Cardiac muscle cell (in vitro differentiated cells and primary cell): Measurements from ENCODE around the gene LRP5. TPM values are rescaled to one million over a fixed set of nuclear protein-coding genes. Genes with fewer than 3 reads are reported as not detected.
A peak's percentile ranks its signal among the peaks of the same experiment; 100 is the strongest.

Source experiments
- DNase-seq, 2 donors: peaks; one replicate each; pipeline versions ENCODE4 v3.0.0 to v3.0.0-alpha.2; 2010 to 2017; ENCODE audit warnings: low read depth in 1 of 2, low spot score in 1 of 2
- H3K27ac ChIP-seq: fragments of 200-600 bp; sonication (generic); 2 replicates; pipeline ENCODE4 v1.5.1; 2016
- H3K27me3 ChIP-seq: fragments of 200-600 bp; sonication (generic); 2 replicates; pipeline ENCODE4 v1.6.0; 2016; ENCODE audit warnings: control low read depth
- H3K36me3 ChIP-seq: fragments of 200-600 bp; sonication (generic); 2 replicates; pipeline ENCODE4 v1.5.1; 2016; ENCODE audit warnings: control low read depth
- H3K4me1 ChIP-seq: fragments of 200-600 bp; sonication (generic); 2 replicates; pipeline ENCODE4 v1.8.1; 2017; ENCODE audit warnings: low read depth, mild to moderate bottlenecking, mixed run types
- H3K4me3 ChIP-seq: fragments of 200-600 bp; sonication (generic); 2 replicates; pipeline ENCODE4 v1.5.1; 2016; ENCODE audit warnings: mild to moderate bottlenecking
- H3K9me3 ChIP-seq: fragments of 200-600 bp; sonication (generic); 2 replicates; pipeline ENCODE4 v1.5.1; 2017; ENCODE audit warnings: low read depth, mild to moderate bottlenecking, control low read depth
- polyA plus RNA-seq: library from polyadenylated mRNA; unstranded; fragments of >200 nt; fragmentation: Nextera tagmentation; extraction: Ambion mirVana; gene quantifications from 2 replicates; pipeline ENCODE4 v1.2.1, GENCODE V29; 2016
- total RNA-seq: library from RNA; depleted of rRNA; stranded (reverse); fragments of >200 nt; gene quantifications from 2 replicates; pipeline ENCODE4 v1.2.3, GENCODE V29; 2016
- TF ChIP-seq, protein P1 (sequence below): IDR thresholded peaks from 2 replicates; pipeline ENCODE4 v1.5.1; 2012; ENCODE audit warnings: low read depth, mild to moderate bottlenecking, low read length

LRP5 gene
- total and polyA plus RNA-seq, 2 experiments from 2014 or later = 29.1 to 245 TPM

DNA sequence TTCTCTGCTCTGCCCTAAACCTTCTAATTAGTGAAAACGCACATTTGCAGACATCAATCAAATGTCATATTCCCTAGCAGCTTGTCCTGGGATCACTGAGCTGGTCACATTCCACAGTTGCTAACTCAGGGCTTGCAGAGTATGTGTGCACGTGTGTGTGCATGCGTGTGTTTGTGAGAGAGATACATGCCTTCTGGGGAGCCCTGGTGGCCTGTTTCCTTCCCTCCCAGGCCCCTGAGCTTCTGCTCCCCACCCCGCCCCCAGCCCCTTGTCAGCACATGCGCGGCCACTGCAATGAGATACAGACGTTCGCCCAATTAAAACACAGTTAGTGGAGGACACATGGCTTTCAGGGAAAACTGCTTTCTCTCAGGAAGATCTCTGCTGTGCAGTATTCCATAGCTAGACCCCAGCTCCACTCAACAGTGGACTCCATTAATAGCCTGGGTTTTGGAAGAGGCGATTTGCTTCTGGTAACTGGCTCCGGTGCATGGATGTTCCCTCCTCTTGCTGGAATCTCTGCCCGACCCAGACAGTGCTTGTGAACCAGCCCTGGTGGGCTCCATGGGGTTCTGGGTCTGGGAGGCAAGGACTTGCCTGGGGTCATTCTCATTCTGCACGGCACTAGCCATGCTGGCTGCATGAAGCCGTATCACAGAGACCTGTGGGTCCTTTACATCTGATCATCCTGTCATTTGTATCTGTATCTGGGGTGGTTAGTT, 17.7 kb downstream of the LRP5 start:
- Histone ChIP-seq H3K27ac (peak overlapping the region; percentile 1), H3K27me3 (no peaks in the 10 kb centered on the region), H3K36me3 (no peaks in the 10 kb centered on the region), H3K4me3 (no peak overlapping the region), H3K9me3 (no peaks in the 10 kb centered on the region), H3K4me1 (peaks cover 19% of the 10 kb centered on the region)
- TF ChIP-seq, protein P1, sequence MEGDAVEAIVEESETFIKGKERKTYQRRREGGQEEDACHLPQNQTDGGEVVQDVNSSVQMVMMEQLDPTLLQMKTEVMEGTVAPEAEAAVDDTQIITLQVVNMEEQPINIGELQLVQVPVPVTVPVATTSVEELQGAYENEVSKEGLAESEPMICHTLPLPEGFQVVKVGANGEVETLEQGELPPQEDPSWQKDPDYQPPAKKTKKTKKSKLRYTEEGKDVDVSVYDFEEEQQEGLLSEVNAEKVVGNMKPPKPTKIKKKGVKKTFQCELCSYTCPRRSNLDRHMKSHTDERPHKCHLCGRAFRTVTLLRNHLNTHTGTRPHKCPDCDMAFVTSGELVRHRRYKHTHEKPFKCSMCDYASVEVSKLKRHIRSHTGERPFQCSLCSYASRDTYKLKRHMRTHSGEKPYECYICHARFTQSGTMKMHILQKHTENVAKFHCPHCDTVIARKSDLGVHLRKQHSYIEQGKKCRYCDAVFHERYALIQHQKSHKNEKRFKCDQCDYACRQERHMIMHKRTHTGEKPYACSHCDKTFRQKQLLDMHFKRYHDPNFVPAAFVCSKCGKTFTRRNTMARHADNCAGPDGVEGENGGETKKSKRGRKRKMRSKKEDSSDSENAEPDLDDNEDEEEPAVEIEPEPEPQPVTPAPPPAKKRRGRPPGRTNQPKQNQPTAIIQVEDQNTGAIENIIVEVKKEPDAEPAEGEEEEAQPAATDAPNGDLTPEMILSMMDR = no peak
- peak in 1 of 2 donors; percentile 31 for DNase-seq

DNA sequence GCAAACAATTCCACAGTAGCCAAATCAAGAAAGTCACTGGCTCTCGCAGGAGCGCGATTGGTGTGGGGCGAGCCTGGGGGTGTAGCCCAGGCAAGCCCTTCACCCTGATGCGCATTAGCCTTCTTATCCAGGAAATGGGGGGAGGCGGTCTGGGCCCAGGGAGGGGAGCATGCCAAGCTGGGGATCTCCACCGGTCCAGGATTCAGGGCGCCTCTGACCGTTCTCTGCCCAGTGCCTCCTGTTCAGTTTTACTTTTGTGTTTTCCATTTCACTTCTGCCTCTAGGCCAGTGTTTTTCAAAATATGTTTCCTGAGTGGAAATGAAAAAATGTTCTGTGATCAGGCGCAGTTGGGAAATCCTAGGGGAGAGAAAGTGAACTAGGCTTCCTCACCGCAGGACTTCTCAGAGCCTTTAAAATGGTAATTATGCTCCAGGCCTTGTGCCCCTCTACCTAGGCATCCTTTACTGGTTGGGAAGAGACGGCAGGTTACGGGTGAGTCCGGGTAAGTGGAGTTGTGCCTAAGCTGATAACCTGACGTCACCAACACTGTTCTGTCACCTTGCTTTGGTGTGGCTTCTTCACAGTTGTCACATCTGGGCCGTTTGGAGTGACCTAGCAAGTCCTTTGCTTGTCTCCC, 18.4 kb downstream of the LRP5 start:
- no peaks in the 10 kb centered on the region for H3K27me3 ChIP-seq
- no peaks in the 10 kb centered on the region for H3K36me3 ChIP-seq
- DNase-seq = no peak
- TF ChIP-seq, protein P1 = no peak
- peak overlapping the region; percentile 1 for H3K27ac ChIP-seq
- H3K4me1 ChIP-seq = peaks cover 15% of the 10 kb centered on the region
- H3K4me3 ChIP-seq = no peak overlapping the region
- H3K9me3 ChIP-seq = no peaks in the 10 kb centered on the region

DNA sequence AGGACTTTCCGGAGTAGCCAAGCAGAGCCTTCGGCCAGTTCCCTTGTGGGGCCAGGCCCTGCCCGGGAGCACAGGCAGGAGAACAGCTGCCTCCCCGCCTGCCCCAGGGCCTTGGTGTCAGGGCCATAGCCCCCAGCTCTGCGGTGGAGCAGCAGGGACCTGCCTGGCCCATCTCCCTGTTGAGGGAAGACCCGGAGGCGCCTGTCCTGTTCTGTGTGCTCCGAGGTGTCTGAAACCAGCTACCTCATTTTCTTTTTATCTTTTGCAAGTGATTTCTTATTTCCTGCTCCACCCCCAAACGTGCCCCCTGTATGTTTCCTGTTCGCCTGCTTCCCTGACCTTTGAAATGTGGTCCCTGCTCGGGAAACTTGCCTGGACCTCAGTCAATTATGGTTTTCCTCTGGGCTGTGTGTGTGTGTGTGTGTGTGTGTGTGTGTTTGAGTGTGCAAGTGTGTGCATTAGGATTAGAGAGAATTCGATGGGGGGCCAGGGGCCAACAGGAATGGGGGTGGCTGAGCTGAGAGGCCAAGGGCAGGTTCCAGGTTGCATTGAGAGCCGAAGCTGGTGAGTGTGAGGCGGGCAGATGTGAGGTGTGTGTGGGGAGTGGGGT, 19.1 kb downstream of the LRP5 start:
- no peak overlapping the region for H3K27ac ChIP-seq
- H3K36me3 ChIP-seq = no peaks in the 10 kb centered on the region
- H3K9me3 ChIP-seq = no peaks in the 10 kb centered on the region
- no peak overlapping the region for H3K4me3 ChIP-seq
- TF ChIP-seq, protein P1 = no peak
- H3K4me1 ChIP-seq = peaks cover 15% of the 10 kb centered on the region
- peak in 1 of 2 donors; percentile 51 for DNase-seq
- H3K27me3 ChIP-seq = no peaks in the 10 kb centered on the region

DNA sequence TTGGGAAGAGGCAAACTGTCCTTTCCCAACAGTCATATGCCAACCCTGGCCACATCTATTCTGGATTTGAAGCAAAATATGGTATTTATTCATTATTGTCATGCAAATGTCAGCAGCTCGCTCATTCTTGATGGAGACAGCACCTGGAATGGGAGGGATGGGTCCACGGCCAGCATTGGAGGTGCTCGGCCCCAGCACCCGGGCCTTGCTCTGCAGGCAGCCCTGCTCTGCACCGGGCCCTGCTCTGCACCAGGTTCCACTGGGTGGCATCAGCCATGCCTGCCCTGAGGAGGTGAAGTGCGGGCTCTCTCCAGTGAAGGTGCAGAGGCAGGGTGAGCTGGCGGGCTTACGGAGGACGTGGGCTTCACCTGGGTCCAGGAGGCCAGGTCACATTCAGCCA, 19.8 kb downstream of the LRP5 start:
- H3K9me3 ChIP-seq = no peaks in the 10 kb centered on the region
- DNase-seq = no peak
- no peaks in the 10 kb centered on the region for H3K27me3 ChIP-seq
- peaks cover 15% of the 10 kb centered on the region for H3K4me1 ChIP-seq
- H3K4me3 ChIP-seq = no peak overlapping the region
- H3K36me3 ChIP-seq = no peaks in the 10 kb centered on the region
- TF ChIP-seq, protein P1 = no peak
- no peak overlapping the region for H3K27ac ChIP-seq

DNA sequence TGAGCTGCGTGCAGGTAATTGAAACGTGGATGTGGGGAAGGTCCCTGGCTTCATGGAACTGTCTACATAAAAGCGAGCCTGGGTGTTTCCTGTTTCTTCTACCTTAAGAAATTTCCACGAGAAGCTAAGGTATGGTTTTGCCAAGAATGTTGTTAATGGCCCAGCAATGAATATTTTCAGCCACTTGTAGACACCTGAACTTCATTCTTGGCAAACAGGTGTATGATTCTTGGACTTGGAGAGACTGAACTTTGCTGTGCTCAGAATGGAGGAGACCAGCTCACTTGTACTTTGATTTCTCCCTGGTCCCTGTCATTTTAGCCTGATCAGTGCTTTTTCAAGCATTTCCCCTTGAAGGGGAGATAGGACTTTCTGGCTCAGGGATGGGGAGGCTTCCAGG, 20.8 kb downstream of the LRP5 start:
- Histone ChIP-seq H3K4me3 (no peak overlapping the region), H3K27me3 (no peaks in the 10 kb centered on the region), H3K9me3 (no peaks in the 10 kb centered on the region), H3K36me3 (no peaks in the 10 kb centered on the region), H3K4me1 (peaks cover 11% of the 10 kb centered on the region), H3K27ac (no peak overlapping the region)
- DNase-seq = no peak
- TF ChIP-seq, protein P1 = no peak
